HEK293T (cell line): ENCODE measurements around the gene TMBIM1.

Source experiments
- BHLHE40 ChIP-seq: fragments of 450-650 bp; IDR thresholded peaks from 2 replicates; pipeline ENCODE4 v1.6.1; 2016; ENCODE audit warnings: mild to moderate bottlenecking, moderate library complexity, borderline replicate concordance
- ELF4 ChIP-seq: fragments of 450-650 bp; IDR thresholded peaks from 2 replicates; pipeline ENCODE4 v1.6.1; 2017; ENCODE audit warnings: antibody characterized with exemption
- FOXA1 ChIP-seq: fragments of 450-650 bp; IDR thresholded peaks from 2 replicates; pipeline ENCODE4 v1.6.1; 2016; ENCODE audit warnings: mild to moderate bottlenecking
- FOXK2 ChIP-seq: fragments of 450-650 bp; IDR thresholded peaks from 2 replicates; pipeline ENCODE4 v1.6.1; 2016; ENCODE audit warnings: mild to moderate bottlenecking
- HDGF ChIP-seq: fragments of 450-650 bp; IDR thresholded peaks from 2 replicates; pipeline ENCODE4 v1.6.1; 2017; ENCODE audit warnings: antibody characterized with exemption, borderline replicate concordance
- L3MBTL2 ChIP-seq: fragments of 450-650 bp; conservative IDR thresholded peaks from 2 replicates; pipeline ENCODE4 v1.6.1; 2016; ENCODE audit warnings: mild to moderate bottlenecking
- LEF1 ChIP-seq: fragments of 450-650 bp; IDR thresholded peaks from 2 replicates; pipeline ENCODE4 v1.6.1; 2017; ENCODE audit warnings: mild to moderate bottlenecking, borderline replicate concordance
- NFRKB ChIP-seq: fragments of 450-650 bp; IDR thresholded peaks from 2 replicates; pipeline ENCODE4 v1.6.1; 2016; ENCODE audit warnings: mild to moderate bottlenecking, moderate library complexity
- SP1 ChIP-seq: fragments of 450-650 bp; IDR thresholded peaks from 2 replicates; pipeline ENCODE4 v1.6.1; 2017
- TARDBP ChIP-seq: fragments of 450-650 bp; IDR thresholded peaks from 2 replicates; pipeline ENCODE4 v1.6.1; 2016
- ZNF384 ChIP-seq: fragments of 450-650 bp; IDR thresholded peaks from 2 replicates; pipeline ENCODE4 v1.6.1; 2016
- TF ChIP-seq, protein P1 (sequence below): fragments of 450-650 bp; IDR thresholded peaks from 2 replicates; pipeline ENCODE4 v1.6.1; 2016

DNA sequence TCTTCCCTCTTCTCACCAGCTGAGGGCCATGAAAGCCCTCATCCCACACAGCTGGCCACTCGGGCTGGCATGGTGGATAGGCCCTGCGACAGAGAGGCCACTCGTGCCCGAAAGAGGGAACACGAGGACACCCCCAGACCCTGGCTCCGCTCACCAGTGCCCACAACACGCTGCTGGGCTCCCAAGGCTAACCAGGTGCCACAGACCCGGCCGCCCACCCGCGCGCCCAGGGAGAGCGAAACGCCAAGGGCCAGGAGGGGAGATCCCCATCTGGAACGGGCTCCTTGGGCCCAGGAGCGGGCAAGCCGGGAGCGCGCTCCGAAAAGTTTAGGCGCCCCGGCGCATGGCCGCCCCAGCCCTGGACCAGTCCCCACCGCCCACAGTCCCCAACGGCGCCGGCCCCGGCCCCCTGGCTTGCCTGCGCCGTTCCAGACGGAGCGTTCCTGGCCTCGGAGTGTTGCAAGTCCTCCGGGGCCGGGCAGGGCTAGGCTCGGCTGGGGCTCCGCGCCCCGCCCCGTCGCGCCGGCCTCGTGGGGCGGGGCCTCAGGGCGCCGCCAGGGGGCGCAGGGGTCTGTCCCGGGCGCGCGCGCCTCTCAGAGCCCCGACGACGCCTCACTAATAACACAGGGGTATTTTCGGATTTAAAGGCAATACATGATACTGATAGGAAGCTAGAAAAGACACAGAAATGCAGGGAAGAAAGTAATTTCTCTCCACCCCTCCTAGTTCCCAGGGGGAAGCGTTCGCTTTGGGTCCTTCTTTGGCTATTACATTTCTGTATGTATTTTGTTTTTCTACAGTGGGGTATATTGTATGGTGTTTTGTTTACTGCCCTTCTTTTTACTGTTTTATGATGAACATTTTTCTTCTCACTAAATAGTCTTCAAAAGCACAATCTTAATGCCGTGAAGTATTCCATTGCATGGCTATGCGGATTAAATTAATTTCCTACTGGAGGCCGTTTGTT lies at the start of gene TMBIM1:
- no peak for TF ChIP-seq ELF4
- no peak for TF ChIP-seq ZNF384
- TF ChIP-seq TARDBP = no peak
- TF ChIP-seq FOXA1 = no peak
- TF ChIP-seq HDGF = no peak
- no peak for TF ChIP-seq NFRKB
- TF ChIP-seq BHLHE40 = no peak
- TF ChIP-seq, protein P1, sequence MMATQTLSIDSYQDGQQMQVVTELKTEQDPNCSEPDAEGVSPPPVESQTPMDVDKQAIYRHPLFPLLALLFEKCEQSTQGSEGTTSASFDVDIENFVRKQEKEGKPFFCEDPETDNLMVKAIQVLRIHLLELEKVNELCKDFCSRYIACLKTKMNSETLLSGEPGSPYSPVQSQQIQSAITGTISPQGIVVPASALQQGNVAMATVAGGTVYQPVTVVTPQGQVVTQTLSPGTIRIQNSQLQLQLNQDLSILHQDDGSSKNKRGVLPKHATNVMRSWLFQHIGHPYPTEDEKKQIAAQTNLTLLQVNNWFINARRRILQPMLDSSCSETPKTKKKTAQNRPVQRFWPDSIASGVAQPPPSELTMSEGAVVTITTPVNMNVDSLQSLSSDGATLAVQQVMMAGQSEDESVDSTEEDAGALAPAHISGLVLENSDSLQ = no peak
- no peak for TF ChIP-seq L3MBTL2
- TF ChIP-seq SP1 = no peak
- TF ChIP-seq FOXK2 = no peak
- no peak for TF ChIP-seq LEF1
